Ramos (cell line): Measurements from ENCODE around the gene GSK3B.
"Not testable (repeated sequence)": the region's sequence is repeated elsewhere in the genome, so short reads cannot be mapped to it uniquely, and the experiment has no call there.

Experiments used
- in situ Hi-C: fragments of 300-500 bp; cut with MboI; formaldehyde crosslinking; loops from one replicate; pipeline ENCODE4 v1.14.3; 2022; ENCODE audit warnings: low sequenced_read_pairs; ENCODE audit not compliant: unreplicated experiment

Gene GSK3B

GRCh38 chr3:120059081-120059864, 35.0 kb downstream of the GSK3B start:
- in situ Hi-C loops, result no loop called here

GRCh38 chr3:120057626-120058025, 36.6 kb downstream of the GSK3B start:
- in situ Hi-C loops, result no loop called here

- in situ Hi-C loops, result no loop called here
Measured at GRCh38 chr3:120057029-120057428, 37.2 kb downstream of the GSK3B start.

DNA sequence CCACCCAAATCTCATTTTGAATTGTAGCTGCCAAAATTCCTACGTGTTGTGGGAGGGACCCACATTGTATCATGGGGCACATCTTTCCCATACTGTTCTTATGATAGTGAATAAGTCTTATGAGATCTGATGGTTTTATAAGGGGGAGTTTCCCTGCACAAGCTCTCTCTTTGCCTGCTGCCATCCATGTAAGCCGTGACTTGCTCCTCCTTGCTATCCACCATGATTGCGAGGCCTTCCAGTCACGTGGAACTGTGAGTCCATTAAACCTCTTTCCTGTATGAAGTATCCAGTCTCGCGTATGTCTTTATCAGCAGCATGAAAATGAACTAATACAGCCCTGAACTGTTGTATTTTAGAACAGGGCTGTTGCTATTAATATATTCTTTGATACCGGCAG, 40.6 kb downstream of the GSK3B start:
- in situ Hi-C loops, result not testable (repeated sequence)

- in situ Hi-C loops, result no loop called here
Measured at GRCh38 chr3:120052677-120053076, 41.6 kb downstream of the GSK3B start.

DNA sequence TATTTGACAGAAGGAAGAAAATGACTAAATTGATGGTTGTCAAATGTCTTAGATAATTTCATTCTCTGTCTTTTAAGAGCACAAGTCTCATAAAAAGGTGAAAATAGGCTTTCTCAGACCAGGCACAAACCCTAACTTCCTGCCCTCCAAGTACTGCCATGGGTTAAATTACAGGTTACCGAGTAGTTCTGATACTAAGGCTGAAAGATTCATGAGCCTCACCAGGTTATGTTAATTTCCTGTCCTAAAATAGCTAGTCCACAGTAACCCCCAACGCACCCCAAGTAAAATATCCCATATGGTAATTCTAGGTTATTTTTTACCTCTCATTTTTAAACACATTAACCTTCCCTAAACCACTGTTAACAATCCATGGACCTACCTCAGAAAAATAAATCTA, 42.0 kb downstream of the GSK3B start:
- in situ Hi-C loops, result no loop called here

DNA sequence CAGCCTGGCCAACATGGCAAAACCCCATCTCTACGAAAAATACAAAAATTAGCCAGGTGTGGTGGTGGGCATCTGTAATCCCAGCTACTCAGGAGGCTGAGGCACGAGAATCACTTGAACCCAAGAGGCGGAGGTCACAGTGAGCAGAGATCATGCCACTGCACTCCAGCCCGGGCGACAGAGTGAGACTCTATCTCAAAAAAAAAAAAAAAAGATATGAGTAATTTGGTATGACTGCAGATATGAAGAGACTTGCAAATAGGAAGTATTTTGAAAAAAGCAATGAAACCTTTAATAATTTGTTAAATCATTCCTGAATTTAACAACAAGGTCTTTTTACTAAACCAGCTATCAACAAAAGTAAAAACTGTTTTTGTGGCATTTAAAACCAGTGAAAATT, 42.7 kb downstream of the GSK3B start:
- in situ Hi-C loops, result not testable (repeated sequence)

DNA sequence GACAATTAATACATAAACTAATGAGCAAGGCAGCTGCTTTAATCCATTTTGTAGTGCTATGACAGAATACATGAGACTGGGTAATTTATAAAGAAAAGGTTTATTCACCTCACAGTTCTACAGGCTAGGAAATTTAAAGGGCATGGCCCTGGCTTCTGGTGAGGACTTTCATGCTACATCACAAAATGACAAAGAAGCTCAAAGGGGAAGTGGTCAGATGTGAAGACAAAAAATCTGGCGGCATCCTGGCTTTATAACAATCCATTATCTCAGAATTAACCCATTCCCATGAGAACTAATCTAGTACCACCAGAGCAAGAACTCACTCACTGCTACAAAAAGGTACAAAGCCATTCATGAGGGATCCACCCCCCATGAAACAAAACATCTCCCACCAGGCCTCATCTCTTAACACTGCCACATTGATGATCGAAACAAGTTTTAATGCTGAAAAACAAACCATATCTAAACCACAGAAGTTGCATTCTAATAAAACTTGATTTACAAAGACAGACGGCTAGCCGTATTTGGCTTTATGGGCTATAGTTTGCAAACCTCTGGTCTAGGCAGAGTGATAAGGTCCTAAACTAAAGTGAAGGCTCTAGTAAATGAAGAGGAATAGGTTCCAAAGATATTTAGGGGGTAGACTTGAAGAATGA, 44.2 kb downstream of the GSK3B start:
- in situ Hi-C loops, result no loop called here

DNA sequence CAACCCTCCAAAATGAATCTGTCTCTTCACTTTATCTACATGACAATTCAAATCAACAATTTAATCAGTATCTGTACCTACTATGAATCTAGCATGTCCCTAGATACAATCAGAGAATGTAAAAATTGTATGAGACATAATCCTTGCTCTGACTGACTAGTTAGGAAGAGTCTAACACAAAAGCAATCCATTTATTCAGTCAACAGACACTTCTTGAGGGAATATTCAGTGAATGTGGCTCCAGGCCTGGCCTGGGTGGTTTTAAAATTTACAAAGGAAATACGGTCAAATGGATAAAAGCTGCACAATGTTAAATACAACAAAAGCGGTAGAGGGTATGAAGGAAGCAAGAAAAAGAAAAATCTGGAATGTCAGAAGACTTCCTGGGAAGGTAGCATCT, 45.2 kb downstream of the GSK3B start:
- in situ Hi-C loops, result no loop called here

DNA sequence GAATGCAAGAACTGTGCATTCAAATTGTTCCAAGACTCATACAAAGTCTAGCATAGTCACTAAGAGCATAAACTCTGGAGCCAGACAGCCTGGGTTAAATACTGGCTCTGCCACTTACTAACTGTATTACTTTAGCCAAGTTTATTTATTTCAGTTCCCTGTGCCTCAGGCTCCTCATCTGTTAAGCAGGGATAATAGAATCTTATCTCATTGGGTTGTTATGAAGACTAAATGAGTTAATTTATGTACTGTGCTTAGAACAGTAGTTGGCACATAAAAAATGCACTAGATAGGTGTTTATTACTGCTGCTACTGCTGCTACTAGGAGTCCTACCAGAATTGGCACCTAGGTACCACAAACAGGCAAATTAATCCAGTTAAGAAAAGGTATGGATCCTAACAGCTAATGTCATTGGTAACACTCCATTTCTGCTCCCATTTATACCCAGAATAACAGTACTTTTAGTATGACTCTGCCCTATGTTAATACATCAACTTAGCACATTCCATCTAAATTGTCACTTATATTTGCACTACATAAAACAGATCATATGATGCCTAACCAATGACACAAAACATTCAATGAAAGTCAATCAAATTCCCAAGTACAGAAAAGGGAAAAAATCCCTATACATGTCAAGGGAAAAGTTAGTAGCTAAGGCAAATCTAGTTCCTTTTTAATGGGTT, 45.7 kb downstream of the GSK3B start:
- in situ Hi-C loops, result no loop called here

DNA sequence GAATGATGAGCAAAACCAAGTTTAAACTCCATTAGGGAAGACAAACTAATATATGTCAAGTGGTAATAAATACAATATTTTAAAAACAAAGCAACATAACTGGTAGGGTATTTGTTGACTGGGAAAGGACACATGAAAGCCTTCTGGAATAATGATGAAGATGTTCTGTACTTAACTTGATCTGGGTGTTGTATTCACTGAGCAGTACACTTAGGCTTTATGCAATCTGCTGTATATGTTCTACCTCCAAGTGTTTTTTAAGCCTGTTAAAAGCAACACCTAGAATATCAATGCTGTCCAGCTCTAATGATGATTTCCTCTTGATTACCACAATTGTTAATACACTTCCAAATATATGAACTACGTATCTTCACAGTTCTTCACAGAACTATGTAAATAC, 46.6 kb downstream of the GSK3B start:
- in situ Hi-C loops, result no loop called here

- in situ Hi-C loops, result no loop called here
Measured at GRCh38 chr3:120040813-120041377, 53.4 kb downstream of the GSK3B start.

- in situ Hi-C loops, result no loop called here
Measured at GRCh38 chr3:120039642-120040610, 54.3 kb downstream of the GSK3B start.

- in situ Hi-C loops, result no loop called here
Measured at GRCh38 chr3:120033596-120033995, 60.7 kb downstream of the GSK3B start.

DNA sequence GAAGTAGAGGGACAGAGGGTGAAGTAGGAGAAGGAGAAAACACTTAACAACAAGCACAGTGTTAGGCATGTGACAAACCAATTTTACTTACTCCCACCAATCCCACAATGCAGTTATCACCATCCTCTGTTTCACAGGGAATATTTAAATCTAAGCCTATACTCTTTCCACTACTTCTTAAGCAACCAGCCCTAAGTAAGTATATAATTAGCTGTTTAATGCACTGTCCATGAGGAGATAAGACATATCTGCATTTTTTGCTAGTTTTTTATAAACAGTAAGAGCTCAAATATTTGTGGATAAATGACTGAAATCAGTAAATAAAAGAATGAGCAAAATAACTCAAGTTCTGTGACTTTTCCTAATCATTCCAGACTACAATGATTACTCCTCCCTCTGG, 62.7 kb downstream of the GSK3B start:
- in situ Hi-C loops, result no loop called here

- in situ Hi-C loops, result no loop called here
Measured at GRCh38 chr3:120029749-120030148, 64.5 kb downstream of the GSK3B start.

- in situ Hi-C loops, result no loop called here
Measured at GRCh38 chr3:120028271-120029047, 65.8 kb downstream of the GSK3B start.

DNA sequence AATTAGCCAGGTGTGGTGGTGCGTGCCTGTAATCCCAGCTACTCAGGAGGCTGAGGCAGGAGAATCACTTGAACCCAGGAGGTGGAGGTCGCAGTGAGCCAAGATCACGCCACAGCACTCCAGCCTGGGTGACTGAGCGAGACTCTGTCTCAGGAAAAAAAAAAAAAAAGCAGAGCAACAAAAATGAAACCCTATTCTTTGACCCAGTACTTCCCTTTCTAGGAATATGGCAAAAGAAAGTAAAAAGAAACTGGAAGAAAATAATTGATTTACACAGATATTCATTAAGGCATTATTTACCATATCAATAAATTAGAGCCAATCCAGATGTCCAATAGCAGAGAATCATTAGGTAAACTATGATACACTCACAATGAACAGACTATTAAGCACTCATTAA, 67.0 kb downstream of the GSK3B start:
- in situ Hi-C loops, result no loop called here

- in situ Hi-C loops, result no loop called here
Measured at GRCh38 chr3:120025520-120025919, 68.7 kb downstream of the GSK3B start.
